Measurements from ENCODE around the gene HVCN1. TPM values are rescaled to one million over a fixed set of nuclear protein-coding genes. Genes with fewer than 3 reads are reported as not detected.

Gene HVCN1
- total RNA-seq, 1 donor from 2014 or later = 0.33 TPM

GRCh38 chr12:110704750-110705149, 15.8 kb upstream of the HVCN1 start:
- Histone ChIP-seq H3K27me3 (ENCODE audit: control insufficient read depth, insufficient read depth, low read length) (no peaks in the 10 kb centered on the region), H3K4me3 (ENCODE audit: low read depth, low read length) (no peak overlapping the region), H3K36me3 (ENCODE audit: control insufficient read depth, insufficient read depth, low read length) (no peaks in the 10 kb centered on the region)
- no peak for DNase-seq (ENCODE audit: low read depth)
- TF ChIP-seq, protein P1, sequence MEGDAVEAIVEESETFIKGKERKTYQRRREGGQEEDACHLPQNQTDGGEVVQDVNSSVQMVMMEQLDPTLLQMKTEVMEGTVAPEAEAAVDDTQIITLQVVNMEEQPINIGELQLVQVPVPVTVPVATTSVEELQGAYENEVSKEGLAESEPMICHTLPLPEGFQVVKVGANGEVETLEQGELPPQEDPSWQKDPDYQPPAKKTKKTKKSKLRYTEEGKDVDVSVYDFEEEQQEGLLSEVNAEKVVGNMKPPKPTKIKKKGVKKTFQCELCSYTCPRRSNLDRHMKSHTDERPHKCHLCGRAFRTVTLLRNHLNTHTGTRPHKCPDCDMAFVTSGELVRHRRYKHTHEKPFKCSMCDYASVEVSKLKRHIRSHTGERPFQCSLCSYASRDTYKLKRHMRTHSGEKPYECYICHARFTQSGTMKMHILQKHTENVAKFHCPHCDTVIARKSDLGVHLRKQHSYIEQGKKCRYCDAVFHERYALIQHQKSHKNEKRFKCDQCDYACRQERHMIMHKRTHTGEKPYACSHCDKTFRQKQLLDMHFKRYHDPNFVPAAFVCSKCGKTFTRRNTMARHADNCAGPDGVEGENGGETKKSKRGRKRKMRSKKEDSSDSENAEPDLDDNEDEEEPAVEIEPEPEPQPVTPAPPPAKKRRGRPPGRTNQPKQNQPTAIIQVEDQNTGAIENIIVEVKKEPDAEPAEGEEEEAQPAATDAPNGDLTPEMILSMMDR (IDR thresholded peaks at IDR 0.05; ENCODE audit: insufficient read depth, low read length, poor library complexity, severe bottlenecking) = peak; percentile 57

DNA sequence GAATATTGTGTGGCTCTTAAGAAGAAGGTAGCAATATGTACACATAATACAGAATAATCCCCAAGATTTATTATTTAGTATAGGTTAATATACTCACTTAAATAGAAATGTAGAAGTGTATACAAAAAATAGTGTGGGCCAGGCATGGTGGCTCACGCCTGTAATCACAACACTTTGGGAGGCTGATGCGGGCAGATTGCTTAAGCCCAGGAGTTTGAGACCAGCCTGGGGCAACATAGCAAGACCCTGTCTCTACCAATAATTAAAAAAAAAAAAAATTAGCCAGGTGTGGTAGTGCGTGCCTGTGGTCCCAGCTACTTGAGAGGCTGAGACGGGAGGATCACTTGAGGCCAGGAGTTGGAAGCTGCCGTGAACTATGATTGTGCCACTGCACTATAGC, 15.3 kb upstream of the HVCN1 start:
- DNase-seq (ENCODE audit: low read depth) = no peak
- H3K27me3 ChIP-seq (ENCODE audit: control insufficient read depth, insufficient read depth, low read length) = no peaks in the 10 kb centered on the region
- no peak overlapping the region for H3K4me3 ChIP-seq (ENCODE audit: low read depth, low read length)
- TF ChIP-seq, protein P1 (IDR thresholded peaks at IDR 0.05; ENCODE audit: insufficient read depth, low read length, poor library complexity, severe bottlenecking) = no peak
- H3K36me3 ChIP-seq (ENCODE audit: control insufficient read depth, insufficient read depth, low read length) = no peaks in the 10 kb centered on the region

DNA sequence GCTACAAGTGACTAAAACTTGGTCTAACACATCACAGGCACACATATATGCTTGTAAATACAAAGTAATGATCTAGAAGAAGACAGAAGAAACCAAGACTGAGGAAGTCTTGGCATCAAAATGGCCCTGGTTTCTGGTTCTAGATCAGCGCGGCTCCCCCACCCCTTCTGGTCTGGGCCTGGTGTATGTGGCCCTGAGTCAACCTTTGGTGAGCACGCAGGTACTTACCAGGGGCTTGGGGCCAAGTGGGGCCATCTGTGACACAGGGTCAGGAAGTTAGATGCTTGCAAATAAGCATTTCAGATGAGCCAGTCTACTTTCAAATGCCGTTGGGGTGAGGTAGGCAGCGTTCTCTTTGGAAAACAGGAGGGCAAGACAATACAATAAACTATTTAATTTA, 13.2 kb upstream of the HVCN1 start:
- H3K36me3 ChIP-seq (ENCODE audit: control insufficient read depth, insufficient read depth, low read length) = no peaks in the 10 kb centered on the region
- no peak for DNase-seq (ENCODE audit: low read depth)
- TF ChIP-seq, protein P1 (IDR thresholded peaks at IDR 0.05; ENCODE audit: insufficient read depth, low read length, poor library complexity, severe bottlenecking) = no peak
- H3K4me3 ChIP-seq (ENCODE audit: low read depth, low read length) = no peak overlapping the region
- no peaks in the 10 kb centered on the region for H3K27me3 ChIP-seq (ENCODE audit: control insufficient read depth, insufficient read depth, low read length)

- H3K36me3 ChIP-seq (ENCODE audit: control insufficient read depth, insufficient read depth, low read length) = no peaks in the 10 kb centered on the region
- no peak overlapping the region for H3K4me3 ChIP-seq (ENCODE audit: low read depth, low read length)
- DNase-seq (ENCODE audit: low read depth) = no peak
- H3K27me3 ChIP-seq (ENCODE audit: control insufficient read depth, insufficient read depth, low read length) = no peaks in the 10 kb centered on the region
- TF ChIP-seq, protein P1 (IDR thresholded peaks at IDR 0.05; ENCODE audit: insufficient read depth, low read length, poor library complexity, severe bottlenecking) = no peak
Observed at GRCh38 chr12:110699591-110700445, 10.9 kb upstream of the HVCN1 start.

DNA sequence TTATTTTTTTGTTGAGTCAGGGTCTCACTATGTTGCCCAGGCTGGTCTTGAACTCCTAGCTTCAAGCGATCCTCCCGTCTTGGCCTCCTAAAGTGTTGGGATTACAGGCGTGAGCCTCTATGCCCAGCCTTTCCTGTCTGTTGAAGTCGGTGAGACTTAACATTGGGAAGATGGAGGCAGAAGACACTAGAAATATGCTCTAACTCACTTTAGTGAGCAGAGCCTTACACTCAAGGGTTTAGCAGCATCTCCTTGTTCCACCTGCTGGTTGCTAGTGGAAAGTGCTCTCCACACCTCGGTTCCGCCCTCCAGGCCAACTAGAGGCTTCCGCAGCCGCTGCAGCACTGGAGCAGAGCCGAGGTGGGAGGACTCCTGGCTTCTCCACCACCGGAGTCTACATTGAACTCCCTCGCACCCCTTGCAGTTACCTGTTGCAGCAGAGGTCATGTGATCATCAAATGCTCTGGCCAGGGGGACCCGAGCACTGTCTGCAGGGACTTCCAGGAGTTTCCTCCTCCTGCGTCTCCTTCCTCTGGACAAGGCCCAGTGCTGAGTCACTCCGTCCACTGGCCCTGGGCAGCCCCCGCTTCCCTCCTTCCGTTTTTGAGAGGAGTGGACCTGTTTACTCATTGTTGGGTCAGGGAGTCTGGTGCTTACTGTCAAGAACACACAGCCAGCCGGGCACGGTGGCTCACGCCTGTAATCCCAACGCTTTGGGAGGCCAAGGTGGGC, 9.4 kb upstream of the HVCN1 start:
- no peaks in the 10 kb centered on the region for H3K27me3 ChIP-seq (ENCODE audit: control insufficient read depth, insufficient read depth, low read length)
- no peaks in the 10 kb centered on the region for H3K36me3 ChIP-seq (ENCODE audit: control insufficient read depth, insufficient read depth, low read length)
- DNase-seq (ENCODE audit: low read depth) = peak; percentile 41
- TF ChIP-seq, protein P1 (IDR thresholded peaks at IDR 0.05; ENCODE audit: insufficient read depth, low read length, poor library complexity, severe bottlenecking) = peak; percentile 73
- no peak overlapping the region for H3K4me3 ChIP-seq (ENCODE audit: low read depth, low read length)

All from kidney epithelial cell (primary cell).